RPMI8226 (cell line): ENCODE data around the gene CAMTA1.
"Not testable (repeated sequence)": the region's sequence is repeated elsewhere in the genome, so short reads cannot be mapped to it uniquely, and the experiment has no call there.

Experiments
- DNase-seq: peaks from one replicate; pipeline ENCODE4 v3.0.0-alpha.2; 2015

The CAMTA1 gene

DNA sequence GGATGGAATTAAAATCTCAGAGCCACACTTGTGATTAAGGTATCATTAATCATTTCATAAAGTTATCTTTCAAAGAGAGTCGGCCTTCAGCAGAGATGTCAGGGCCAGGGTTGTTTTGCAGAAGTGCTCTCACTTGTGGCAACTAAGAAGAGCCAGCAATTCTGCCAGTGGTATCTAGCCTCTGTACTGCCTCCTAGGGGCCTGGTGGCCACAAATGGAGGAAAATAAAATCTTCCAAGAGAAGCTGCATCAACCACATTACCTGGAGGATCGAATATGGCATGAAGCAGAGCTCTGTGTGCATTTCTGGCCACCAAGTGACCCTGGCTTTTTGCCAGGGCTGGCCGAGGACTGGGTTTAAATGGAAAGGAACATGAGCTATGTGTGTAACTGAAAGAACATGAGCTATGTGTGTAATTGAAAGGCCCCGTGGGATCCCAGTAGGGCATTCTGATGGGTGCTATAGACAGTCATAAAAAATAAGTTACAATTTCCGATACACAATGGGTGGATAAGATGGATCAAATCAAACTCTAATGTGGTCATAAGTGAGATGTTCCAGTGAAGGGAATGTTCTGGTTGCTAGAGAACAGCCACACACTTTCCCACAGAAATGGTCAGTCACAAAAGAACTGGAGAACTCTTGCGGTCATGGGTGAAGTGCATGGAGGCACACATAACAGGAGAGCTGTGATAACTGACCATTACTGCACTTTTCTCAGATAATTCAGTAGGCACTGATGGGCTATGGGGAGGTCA is 335.8 kb downstream of the CAMTA1 start:
- peak; percentile 44 for DNase-seq

DNA sequence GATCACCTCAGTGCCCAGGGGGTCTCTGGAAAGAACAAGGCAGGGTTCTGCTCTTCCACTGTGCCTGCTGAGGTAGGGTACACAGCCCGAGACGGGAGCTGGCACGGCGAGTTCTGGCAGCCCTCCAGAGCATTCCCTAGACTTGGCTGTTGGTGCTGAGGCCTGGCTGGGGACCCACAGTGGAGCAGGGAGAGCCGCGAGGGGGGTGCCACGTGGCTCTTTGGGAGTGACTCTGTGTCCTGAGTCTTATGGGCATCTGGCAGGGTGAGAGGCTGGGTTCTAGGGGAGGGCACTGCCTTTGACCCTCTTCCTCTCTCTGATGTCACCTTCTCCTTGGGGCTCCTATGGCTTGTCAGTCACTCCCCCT is 336.4 kb downstream of the CAMTA1 start:
- no peak for DNase-seq

- peak; percentile 13 for DNase-seq
Measured at GRCh38 chr1:7127322-7128075, 342.2 kb downstream of the CAMTA1 start.

GRCh38 chr1:7128293-7128692 is 343.0 kb downstream of the CAMTA1 start:
- no peak for DNase-seq

- no peak for DNase-seq
Measured at GRCh38 chr1:7130127-7130526, 344.9 kb downstream of the CAMTA1 start.

DNA sequence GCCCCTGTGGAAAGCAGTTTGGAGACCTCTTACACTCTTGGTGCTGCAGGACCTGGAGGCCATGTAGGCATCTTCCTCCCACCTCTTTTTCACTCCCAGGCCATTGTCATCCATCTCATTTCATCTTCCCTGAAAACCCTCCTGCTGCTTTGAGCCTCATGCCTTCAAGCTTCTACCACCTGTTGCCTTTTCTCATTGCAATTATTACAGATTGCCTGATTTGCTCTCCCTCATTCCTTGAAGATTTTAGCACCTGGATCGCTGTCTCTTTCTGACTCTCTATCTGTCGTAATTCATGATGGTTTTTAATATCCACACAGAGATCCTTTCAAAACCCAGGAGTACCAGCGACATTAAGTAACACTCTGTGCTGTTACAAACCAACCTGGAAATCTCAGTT is 350.2 kb downstream of the CAMTA1 start:
- no peak for DNase-seq

GRCh38 chr1:7136166-7136953 is 351.1 kb downstream of the CAMTA1 start:
- no peak for DNase-seq

DNA sequence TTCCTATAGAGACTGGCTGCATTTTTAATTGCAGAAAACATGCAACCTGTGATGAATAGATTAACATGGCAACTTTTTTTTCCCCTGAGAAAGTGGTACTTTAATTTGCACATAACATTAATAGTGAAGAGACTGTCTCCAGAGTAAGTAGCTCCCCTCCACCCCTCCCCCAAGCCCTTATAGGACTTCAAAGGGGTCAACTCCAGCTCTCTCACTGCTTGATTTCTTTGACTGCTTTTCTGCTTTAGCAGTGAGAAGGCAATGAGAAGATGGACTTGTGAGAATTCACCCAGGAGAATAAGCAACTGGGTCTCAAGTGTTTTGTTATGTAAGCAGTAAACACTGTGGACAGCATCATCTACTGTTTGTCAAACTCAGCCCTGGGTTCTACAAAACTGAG is 355.0 kb downstream of the CAMTA1 start:
- DNase-seq = no peak

- DNase-seq = no peak
Measured at GRCh38 chr1:7145947-7146346, 360.7 kb downstream of the CAMTA1 start.

DNA sequence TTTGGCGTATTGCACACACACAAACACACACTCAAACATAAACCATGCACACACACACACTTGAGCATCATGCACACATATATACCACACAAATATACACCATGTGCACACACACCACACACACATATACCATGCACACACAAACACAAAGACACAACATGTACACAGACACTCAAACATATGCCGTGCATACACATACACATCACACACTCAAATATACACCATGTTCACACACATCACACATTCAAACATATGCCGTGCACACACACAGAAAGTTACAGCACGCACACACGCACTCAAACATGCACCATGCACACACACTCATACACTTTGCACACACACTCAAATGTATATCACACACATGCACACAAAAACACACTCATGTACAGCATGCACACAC is 361.5 kb downstream of the CAMTA1 start:
- DNase-seq = no peak

DNA sequence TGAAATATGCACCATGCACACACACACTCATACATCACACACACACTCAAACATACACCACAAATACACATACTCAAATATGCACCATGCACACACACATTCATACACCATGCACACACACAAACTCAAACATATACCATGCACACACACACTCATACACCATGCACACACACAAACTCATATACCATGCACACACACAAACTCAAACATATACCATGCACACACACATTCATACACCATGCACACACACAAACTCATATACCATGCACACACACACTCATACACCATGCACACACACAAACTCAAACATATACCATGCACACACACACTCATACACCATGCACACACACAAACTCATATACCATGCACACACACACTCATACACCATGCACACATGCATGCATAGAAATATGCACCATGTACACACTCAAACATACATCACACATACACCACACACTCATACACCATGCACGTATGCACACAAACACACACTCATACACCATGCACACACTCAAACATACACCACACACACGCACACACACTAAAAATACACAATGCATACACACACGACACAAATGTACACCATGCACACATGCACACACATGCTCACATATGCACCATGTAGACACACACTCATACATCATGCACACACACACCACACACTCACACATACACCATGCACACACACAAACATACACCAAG is 362.5 kb downstream of the CAMTA1 start:
- not testable (repeated sequence) for DNase-seq

GRCh38 chr1:7149080-7149838 is 364.0 kb downstream of the CAMTA1 start:
- DNase-seq = no peak

DNA sequence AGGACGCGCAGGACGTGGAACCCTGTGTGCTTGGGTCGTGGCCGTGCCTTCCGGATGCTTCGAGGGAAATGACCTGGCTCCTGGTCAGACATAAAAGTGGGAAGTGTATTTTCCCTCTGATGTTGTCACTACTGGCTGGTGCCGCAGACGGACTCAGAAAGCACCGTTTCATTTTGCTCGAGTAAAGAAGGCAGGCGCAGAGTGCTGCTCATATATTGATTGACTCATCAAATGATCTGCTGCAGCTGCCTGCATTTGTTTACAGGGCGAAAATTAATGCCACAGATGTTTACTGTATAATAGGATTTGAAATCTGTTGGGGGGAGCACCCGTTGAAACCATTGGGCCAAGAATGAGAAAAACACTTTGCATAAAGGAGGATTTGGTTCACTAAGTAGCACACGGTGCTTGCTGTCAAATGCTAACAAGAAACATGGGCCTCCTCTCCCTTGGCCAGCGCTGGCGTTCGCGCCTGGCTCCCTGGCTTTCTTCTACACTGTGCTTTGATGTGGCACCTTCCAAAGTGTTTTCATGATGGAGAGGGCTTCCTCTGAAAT is 365.5 kb downstream of the CAMTA1 start:
- DNase-seq = no peak

GRCh38 chr1:7151978-7152377 is 366.7 kb downstream of the CAMTA1 start:
- DNase-seq = no peak

- no peak for DNase-seq
Measured at GRCh38 chr1:7152655-7153054, 367.4 kb downstream of the CAMTA1 start.

DNA sequence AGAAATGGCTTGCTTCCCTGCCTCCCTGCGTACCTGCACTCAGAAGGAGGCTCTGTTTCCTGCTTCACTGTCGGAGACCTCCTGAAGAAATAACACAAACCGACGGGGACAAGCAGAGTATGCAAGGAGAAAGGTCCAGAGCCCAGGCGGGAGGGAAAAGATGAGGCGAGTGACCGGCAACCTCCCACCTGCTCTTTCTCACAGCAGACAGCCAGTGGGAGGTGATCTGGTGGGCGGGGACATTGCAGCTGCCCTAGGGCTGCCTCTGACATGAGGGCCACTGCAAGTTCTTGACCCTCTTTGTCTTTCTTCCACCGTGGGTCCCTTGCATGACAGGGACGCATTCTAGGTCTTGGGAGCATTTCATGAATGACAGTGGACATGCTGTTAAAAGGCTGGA is 368.2 kb downstream of the CAMTA1 start:
- no peak for DNase-seq

- no peak for DNase-seq
Measured at GRCh38 chr1:7159116-7159781, 374.0 kb downstream of the CAMTA1 start.

DNA sequence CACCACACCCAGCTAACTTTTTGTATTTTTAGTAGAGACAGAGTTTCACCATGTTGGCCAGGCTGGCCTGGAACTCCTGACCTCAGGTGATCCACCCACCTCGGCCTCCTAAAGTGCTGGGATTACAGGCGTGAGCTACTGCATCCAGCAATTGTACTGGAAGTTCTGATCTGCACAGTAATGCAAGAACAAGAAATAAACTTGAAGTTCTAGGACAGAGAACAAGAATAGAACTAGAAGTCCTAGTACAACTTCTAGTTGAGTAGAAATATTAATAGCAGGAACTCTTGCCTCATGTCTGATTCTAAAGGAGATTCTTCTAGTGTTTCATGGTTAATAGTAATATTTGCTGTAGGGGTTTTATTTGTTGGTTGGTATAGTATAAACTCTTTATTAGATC is 383.3 kb downstream of the CAMTA1 start:
- not testable (repeated sequence) for DNase-seq

DNA sequence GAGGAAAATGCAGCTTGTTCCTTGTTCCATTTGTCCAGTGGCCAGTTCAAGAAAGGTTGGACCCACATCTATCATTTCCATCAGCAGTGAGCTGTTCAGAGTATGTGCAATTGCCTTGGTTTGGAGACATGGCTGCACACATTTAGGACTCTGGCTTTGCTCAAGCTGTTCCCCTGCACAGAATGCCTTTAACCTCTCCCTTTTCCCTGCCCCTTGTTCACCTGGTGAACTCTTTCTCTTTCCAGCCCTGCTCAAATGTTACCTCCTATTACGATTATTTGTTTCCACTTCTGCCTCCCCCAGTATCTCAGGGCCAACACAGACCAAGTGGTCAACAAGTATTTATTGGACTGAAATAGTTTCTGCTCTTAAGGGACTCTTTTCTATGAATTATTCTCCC is 385.9 kb downstream of the CAMTA1 start:
- DNase-seq = no peak

DNA sequence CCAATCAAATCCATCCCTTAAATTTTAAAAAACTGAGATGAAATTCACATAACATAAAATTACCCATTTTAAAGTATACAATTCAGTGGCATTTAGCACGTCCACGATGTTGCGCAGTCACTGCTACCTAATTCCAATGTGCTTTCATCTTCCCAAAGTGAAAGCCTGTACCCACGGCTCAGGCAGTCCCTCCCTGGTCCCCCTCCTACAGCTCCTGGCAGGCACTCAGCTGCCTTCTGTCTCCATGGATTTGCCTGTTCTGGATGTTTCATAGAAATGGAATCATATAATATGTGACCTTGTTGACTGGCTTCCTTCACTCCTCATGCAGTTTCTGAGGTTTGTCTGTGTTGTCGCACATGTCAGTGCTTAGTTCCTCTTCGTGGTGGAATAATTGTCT is 386.3 kb downstream of the CAMTA1 start:
- DNase-seq = no peak

DNA sequence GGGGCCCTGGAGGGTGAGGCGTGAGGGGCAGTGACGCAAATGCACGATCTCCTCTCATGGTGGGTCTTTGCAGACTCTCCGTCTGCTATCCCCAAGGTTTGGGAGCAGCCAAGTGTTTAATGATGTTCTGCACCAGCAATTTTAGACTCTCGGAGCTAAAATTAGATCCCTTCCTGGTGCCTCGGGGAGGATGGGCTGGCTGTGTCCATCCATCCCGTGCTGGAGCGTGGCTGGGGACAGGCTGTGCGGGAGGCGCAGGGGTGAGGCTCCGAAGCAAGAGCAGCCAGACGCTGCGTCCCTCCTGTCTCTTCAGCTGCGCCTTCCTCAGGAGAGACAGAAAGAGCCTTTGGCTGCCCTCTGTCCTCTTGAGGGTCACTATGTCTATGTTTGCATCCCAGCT is 387.6 kb downstream of the CAMTA1 start:
- no peak for DNase-seq
